Measurements from ENCODE around the gene KRTAP10-5.
"Not testable (repeated sequence)": the region's sequence is repeated elsewhere in the genome, so short reads cannot be mapped to it uniquely, and the experiment has no call there.

DNA sequence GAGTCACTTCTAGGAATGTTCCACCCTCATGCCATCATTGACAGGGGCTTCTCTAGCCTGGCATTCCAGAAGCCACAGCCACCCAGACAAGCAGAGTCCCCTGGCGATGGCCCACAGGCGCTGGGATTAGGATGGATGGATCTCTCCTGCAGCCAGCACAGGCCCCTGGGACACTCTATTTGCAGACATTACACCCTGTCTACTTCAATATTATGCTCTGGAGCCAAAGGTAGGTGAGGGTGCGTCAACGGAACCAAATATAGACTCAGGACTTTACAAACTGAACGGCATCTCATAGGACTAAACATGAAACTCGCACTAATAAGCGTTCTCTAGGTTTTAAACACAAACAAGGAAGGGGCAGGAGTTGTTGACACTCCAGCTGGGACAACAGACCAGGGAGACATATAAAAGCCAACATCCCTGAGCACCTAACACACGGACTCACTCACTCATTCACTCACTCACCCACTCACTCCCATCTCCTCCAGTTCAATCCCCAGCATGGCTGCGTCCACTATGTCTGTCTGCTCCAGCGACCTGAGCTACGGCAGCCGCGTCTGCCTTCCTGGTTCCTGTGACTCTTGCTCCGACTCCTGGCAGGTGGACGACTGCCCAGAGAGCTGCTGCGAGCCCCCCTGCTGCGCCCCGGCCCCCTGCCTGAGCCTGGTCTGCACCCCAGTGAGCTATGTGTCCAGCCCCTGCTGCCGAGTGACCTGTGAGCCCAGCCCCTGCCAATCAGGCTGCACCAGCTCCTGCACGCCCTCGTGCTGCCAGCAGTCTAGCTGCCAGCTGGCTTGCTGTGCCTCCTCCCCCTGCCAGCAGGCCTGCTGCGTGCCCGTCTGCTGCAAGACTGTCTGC is 19.9 kb upstream of the KRTAP10-5 start, which contains the start of gene KRTAP10-7:
- TF ChIP-seq, protein P1, sequence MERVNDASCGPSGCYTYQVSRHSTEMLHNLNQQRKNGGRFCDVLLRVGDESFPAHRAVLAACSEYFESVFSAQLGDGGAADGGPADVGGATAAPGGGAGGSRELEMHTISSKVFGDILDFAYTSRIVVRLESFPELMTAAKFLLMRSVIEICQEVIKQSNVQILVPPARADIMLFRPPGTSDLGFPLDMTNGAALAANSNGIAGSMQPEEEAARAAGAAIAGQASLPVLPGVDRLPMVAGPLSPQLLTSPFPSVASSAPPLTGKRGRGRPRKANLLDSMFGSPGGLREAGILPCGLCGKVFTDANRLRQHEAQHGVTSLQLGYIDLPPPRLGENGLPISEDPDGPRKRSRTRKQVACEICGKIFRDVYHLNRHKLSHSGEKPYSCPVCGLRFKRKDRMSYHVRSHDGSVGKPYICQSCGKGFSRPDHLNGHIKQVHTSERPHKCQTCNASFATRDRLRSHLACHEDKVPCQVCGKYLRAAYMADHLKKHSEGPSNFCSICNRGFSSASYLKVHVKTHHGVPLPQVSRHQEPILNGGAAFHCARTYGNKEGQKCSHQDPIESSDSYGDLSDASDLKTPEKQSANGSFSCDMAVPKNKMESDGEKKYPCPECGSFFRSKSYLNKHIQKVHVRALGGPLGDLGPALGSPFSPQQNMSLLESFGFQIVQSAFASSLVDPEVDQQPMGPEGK (CRISPR knock-in tag; IDR thresholded peaks at IDR 0.05; ENCODE audit: borderline replicate concordance) = not testable (repeated sequence)
- not testable (repeated sequence) for TF ChIP-seq ARNTL (CRISPR knock-in tag; IDR thresholded peaks at IDR 0.05; ENCODE audit: borderline replicate concordance, low read depth)
